ENCODE results near the gene CCDC14. TPM values are rescaled to one million over a fixed set of nuclear protein-coding genes. Genes with fewer than 3 reads are reported as not detected.

Gene CCDC14
- total RNA-seq, 1 donor from 2014 or later: 43.1 TPM

DNA sequence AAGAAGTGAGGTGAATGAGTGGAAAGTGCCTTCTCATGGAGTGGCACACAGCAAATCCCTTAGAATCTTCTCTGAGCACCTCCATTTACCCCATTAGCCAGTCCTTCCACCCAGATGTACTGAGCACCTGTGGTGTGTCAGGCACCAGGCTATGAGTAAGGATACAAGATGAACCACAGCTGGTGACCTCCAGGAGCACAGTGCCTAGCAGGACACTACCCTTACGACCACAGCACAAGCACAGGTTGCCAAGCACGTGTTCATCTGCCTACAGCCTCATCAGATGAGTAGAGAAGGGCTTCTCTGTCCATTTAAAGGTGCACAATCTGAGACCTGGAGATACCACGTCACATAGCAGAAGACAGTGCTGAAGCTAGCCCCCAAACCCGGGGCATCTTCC lies 83.1 kb downstream of the CCDC14 start:
- no peaks in the 10 kb centered on the region for H3K9me3 Mint-ChIP-seq
- no peak overlapping the region for H3K4me3 Mint-ChIP-seq
- H3K27me3 Mint-ChIP-seq: peaks cover 41% of the 10 kb centered on the region
- H3K36me3 Mint-ChIP-seq (ENCODE audit: low read depth): no peaks in the 10 kb centered on the region
- intact Hi-C loops (cut with micrococcal nuclease): no loop called here
- H3K4me1 Mint-ChIP-seq: peaks cover 2% of the 10 kb centered on the region
- DNase-seq: peak; percentile 46
- no peak overlapping the region for H3K27ac Mint-ChIP-seq

DNA sequence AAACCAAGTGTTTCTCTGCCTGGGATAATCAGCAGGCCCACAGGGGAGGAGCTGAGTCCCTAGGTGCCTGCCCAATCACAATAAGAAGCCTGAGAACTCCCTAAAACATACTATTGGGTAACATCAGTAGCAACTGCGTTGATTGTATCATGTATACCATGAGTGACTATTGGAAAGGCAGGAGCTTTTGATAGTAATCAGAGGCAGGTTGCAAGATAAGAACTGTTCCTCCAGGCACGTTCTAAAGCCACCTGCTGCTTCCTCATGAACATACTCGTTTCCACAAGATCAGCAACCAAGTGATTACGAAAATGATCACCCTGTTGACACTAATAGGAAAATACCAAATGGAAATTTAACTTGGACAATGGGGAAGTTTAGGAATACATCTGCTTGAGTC lies 83.6 kb downstream of the CCDC14 start:
- no peak overlapping the region for H3K4me3 Mint-ChIP-seq
- H3K27ac Mint-ChIP-seq: no peak overlapping the region
- H3K9me3 Mint-ChIP-seq: no peaks in the 10 kb centered on the region
- intact Hi-C loops (cut with micrococcal nuclease): no loop called here
- no peaks in the 10 kb centered on the region for H3K36me3 Mint-ChIP-seq (ENCODE audit: low read depth)
- DNase-seq: peak; percentile 38
- peaks cover 36% of the 10 kb centered on the region for H3K27me3 Mint-ChIP-seq
- H3K4me1 Mint-ChIP-seq: no peaks in the 10 kb centered on the region

DNA sequence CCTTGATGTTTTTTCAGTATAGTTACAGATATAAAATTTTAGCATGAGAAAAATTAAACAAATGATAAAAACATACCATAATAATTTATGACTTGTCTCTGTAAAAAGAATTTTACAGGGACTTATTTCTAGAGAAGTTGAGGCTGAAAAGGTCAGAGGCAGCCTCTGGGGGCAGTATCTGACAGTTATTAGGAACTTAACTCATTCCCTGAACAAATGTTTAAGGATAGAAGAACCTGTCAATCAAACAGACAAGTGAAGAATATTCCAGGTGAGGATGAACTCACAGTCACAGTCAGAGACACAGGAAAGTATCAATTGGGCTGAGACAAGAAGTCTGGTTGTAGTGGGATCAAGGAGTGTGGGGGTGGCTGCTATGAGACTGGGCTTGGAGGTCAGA lies 84.2 kb downstream of the CCDC14 start:
- H3K36me3 Mint-ChIP-seq (ENCODE audit: low read depth): no peaks in the 10 kb centered on the region
- peaks cover 33% of the 10 kb centered on the region for H3K27me3 Mint-ChIP-seq
- intact Hi-C loops (cut with micrococcal nuclease): no loop called here
- no peaks in the 10 kb centered on the region for H3K4me1 Mint-ChIP-seq
- no peak overlapping the region for H3K27ac Mint-ChIP-seq
- peak; percentile 32 for DNase-seq
- H3K9me3 Mint-ChIP-seq: no peaks in the 10 kb centered on the region
- H3K4me3 Mint-ChIP-seq: no peak overlapping the region

DNA sequence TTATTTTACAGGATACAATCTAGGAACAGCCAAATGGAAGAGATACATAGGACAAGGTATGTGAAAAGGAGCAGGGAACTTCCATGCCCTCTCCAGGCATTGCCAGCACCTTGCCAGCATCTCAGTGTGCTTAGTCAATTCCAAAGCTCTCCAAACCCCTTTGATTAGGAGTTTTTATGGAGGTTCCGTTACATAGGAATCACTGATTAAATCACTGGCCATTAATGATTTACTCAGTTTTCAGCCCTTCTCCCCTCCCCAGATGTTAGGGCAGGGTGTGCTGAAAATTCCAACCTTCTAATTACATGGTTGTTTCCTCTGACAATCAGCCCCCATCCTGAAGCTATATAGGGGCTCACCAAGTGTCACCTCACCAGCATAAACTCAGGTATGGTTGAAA lies 88.4 kb downstream of the CCDC14 start:
- H3K4me3 Mint-ChIP-seq: no peak overlapping the region
- H3K9me3 Mint-ChIP-seq: no peaks in the 10 kb centered on the region
- H3K27me3 Mint-ChIP-seq: peaks cover 24% of the 10 kb centered on the region
- no peaks in the 10 kb centered on the region for H3K4me1 Mint-ChIP-seq
- no peak for DNase-seq
- H3K27ac Mint-ChIP-seq: no peak overlapping the region
- intact Hi-C loops (cut with micrococcal nuclease): no loop called here
- no peaks in the 10 kb centered on the region for H3K36me3 Mint-ChIP-seq (ENCODE audit: low read depth)

DNA sequence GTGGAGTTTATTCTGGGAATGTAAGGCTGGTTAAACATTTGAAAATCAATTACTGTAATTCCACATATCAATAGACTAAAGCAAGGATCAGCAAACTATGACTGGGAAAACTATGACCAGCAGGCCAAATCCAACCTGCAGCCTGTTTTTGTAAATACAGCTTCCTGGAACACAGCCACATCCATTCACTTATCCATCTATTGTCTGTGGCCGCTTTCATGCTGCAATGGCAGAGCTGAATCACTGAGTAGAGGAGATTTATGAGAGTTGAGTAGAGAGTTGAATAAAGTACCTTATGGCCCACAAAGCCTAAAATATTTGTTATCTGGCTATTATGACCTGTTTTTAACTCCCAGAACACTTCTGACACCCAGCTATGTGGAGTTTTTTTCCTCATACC lies 89.1 kb downstream of the CCDC14 start:
- no peaks in the 10 kb centered on the region for H3K9me3 Mint-ChIP-seq
- no peak overlapping the region for H3K4me3 Mint-ChIP-seq
- no peak for DNase-seq
- peaks cover 22% of the 10 kb centered on the region for H3K27me3 Mint-ChIP-seq
- no peaks in the 10 kb centered on the region for H3K36me3 Mint-ChIP-seq (ENCODE audit: low read depth)
- H3K4me1 Mint-ChIP-seq: no peaks in the 10 kb centered on the region
- no peak overlapping the region for H3K27ac Mint-ChIP-seq
- intact Hi-C loops (cut with micrococcal nuclease): no loop called here

DNA sequence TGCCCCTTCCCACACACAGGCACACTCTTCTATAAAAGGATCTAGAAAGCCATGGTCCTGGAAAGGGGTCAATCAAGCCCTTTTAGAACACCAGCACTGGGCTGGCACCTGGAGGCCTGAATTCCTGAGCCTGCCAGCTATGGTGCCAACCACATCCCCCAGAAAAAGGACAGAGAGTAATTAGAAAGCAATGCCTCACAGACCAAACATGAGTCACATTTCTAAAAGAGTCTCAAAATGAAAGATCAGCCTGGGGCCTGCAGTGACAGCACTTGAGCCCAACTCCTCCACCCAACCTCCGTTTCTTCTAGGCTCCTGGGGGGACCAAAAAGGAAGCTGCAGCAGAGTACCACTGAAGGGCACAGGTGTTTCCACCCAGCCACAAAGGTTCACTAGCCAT lies 91.0 kb downstream of the CCDC14 start:
- DNase-seq: peak; percentile 45
- Mint-ChIP-seq H3K4me1 (no peaks in the 10 kb centered on the region), H3K27ac (no peak overlapping the region), H3K36me3 (ENCODE audit: low read depth) (no peaks in the 10 kb centered on the region), H3K4me3 (no peak overlapping the region), H3K9me3 (no peaks in the 10 kb centered on the region), H3K27me3 (peaks cover 15% of the 10 kb centered on the region)
- intact Hi-C loops (cut with micrococcal nuclease): no loop called here

DNA sequence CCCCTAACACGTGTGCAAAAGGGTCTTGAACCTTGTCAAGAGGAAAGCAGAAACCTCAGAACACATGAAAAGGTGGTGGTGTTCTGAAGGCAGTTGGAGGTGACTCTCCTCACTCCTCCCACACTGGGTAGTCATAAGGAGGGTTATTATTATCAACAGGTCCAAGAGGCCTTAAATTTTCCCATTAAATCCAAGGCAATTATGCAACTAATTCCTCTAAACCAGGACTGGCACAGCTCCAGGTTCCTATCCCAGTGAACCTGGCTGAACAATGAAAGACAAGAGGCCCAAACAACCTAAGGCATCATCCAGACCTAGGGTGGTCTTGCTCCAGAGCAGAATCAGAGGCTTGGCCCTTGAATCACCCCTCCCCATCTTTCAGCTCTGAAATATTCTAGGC lies 91.9 kb downstream of the CCDC14 start:
- intact Hi-C loops (cut with micrococcal nuclease): no loop called here
- Mint-ChIP-seq H3K9me3 (no peaks in the 10 kb centered on the region), H3K36me3 (ENCODE audit: low read depth) (no peaks in the 10 kb centered on the region), H3K27me3 (peaks cover 8% of the 10 kb centered on the region), H3K27ac (no peak overlapping the region), H3K4me1 (no peaks in the 10 kb centered on the region), H3K4me3 (no peak overlapping the region)
- peak; percentile 43 for DNase-seq

DNA sequence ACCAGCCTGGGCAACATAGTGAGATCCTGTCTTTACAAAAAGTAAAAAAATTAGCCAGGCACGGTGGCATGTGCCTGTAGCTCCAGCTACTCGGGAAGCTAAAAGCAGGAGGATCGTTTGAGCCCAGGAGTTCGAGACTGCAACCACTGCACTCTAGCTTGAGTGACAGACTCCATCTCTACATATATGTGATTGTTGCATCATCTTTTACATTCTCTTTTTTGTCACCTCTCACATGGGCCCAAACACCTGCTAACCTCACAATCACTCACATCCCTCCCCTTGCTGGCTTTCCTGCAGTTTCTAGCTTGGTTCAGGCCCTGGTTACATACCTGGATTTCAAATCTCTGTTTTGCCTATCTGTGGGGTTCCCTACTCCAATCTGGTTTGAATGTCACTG lies 96.3 kb downstream of the CCDC14 start:
- DNase-seq: no peak
- no peak overlapping the region for H3K4me3 Mint-ChIP-seq
- no peaks in the 10 kb centered on the region for H3K4me1 Mint-ChIP-seq
- no peaks in the 10 kb centered on the region for H3K9me3 Mint-ChIP-seq
- no peaks in the 10 kb centered on the region for H3K36me3 Mint-ChIP-seq (ENCODE audit: low read depth)
- intact Hi-C loops (cut with micrococcal nuclease): no loop called here
- no peak overlapping the region for H3K27ac Mint-ChIP-seq
- no peaks in the 10 kb centered on the region for H3K27me3 Mint-ChIP-seq

Other genes starting within 250 kb of the CCDC14 start
- gene MYLK, start 76.9 kb downstream of the CCDC14 start, total RNA-seq: 0.21 and 0.26 TPM in 2 replicates
- gene ROPN1, start 30.9 kb upstream of the CCDC14 start, total RNA-seq: not detected in 2 replicates
- gene KALRN, start 72.1 kb upstream of the CCDC14 start, total RNA-seq: 0.66 and 0.72 TPM in 2 replicates